Calu3 (cell line): ENCODE measurements around the gene JAZF1. TPM values are rescaled to one million over a fixed set of nuclear protein-coding genes. Genes with fewer than 3 reads are reported as not detected.

Experiments
- BruUV-seq: library from RNA; stranded (reverse); fragments of 400-500 nt; replicated peaks from 2 replicates; lab custom pipeline; 2021; lab: Mats Ljungman, UMichigan
- CTCF ChIA-PET: fragments of 300-600 bp; sonication (Branson Sonifier 250); formaldehyde crosslinking; loops from one replicate; lab custom pipeline; 2022; ENCODE audit warnings: antibody characterized with exemption; lab: Charles Lee
- DNase-seq: peaks from one replicate; pipeline ENCODE4 v3.0.0; 2022
- H3K27ac Mint-ChIP-seq: one replicate; pipeline ENCODE4 v1.8.0; 2022; ENCODE audit warnings: mixed read lengths; ENCODE audit not compliant: unreplicated experiment
- H3K27me3 Mint-ChIP-seq: one replicate; pipeline ENCODE4 v1.8.0; 2022; ENCODE audit warnings: mixed read lengths; ENCODE audit not compliant: unreplicated experiment
- H3K36me3 Mint-ChIP-seq: one replicate; pipeline ENCODE4 v1.8.0; 2022; ENCODE audit warnings: mild to moderate bottlenecking, moderate library complexity, mixed read lengths; ENCODE audit not compliant: insufficient read depth, unreplicated experiment
- H3K4me1 Mint-ChIP-seq: one replicate; pipeline ENCODE4 v1.8.0; 2022; ENCODE audit warnings: mild to moderate bottlenecking, low read depth, mixed read lengths; ENCODE audit not compliant: unreplicated experiment
- H3K4me3 Mint-ChIP-seq: one replicate; pipeline ENCODE4 v1.8.0; 2022; ENCODE audit warnings: mild to moderate bottlenecking, low read depth, moderate library complexity, mixed read lengths; ENCODE audit not compliant: unreplicated experiment
- H3K9me3 Mint-ChIP-seq: one replicate; pipeline ENCODE4 v1.8.0; 2022; ENCODE audit warnings: low read depth, mixed read lengths; ENCODE audit not compliant: unreplicated experiment
- CTCF ChIP-seq: fragments of 200-600 bp; IDR thresholded peaks from one replicate; pipeline ENCODE4 v1.8.0; 2022; ENCODE audit warnings: antibody characterized with exemption; ENCODE audit not compliant: unreplicated experiment
- intact Hi-C: fragments of 100-400 bp; cut with micrococcal nuclease; formaldehyde crosslinking; loops from one replicate; pipeline ENCODE4 v1.10.0; 2022; ENCODE audit not compliant: unreplicated experiment
- total RNA-seq: library from RNA; stranded (reverse); gene quantifications from 2 replicates; pipeline ENCODE4 v1.2.3, GENCODE V29; 2022

JAZF1 gene
- total RNA-seq, 1 experiment from 2014 or later = 10.7 TPM

DNA sequence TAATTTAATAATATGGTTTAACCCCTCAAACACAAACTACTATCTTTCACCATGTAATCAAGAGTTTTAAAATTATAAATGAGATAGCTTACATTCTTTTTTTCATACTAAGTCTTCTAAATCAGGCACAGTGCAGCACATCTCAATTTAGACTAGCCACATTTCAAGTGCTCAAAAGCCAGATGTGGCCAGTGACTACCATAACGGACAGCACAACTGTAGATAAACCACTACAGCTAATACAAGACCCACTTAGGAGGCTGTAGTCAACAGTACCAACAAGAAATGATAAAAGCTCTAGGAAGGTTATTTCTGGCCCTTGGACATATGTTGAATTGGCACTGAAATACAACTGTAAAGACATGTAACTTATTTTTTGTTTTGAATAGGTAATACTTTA is 65.3 kb downstream of the JAZF1 start:
- no peak overlapping the region for H3K4me3 Mint-ChIP-seq
- no TSS peak for BruUV-seq
- no peaks in the 10 kb centered on the region for H3K27me3 Mint-ChIP-seq

DNA sequence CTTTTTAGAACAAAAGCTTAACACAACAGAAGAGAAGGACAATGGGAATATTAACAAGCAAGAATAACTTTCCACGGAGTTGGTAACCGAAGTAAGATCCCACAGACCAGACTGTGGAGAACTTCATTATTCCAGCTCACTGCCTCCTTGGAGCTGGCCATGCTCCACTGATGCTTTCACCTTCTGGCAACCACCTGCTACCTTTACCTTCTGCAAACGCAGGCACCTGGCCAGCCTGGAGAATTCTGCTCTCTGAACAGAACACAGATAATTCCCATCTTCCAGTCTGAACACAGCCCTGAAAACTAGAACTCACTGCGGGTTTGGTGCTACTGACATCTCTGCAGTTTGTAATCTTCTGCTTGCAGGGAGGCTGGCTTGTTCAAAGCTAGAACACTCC is 66.5 kb downstream of the JAZF1 start:
- H3K36me3 Mint-ChIP-seq = peaks cover 8% of the 10 kb centered on the region
- H3K27ac Mint-ChIP-seq = no peak overlapping the region
- no peak for TF ChIP-seq CTCF
- no peaks in the 10 kb centered on the region for H3K9me3 Mint-ChIP-seq
- no peak for DNase-seq
- no peaks in the 10 kb centered on the region for H3K27me3 Mint-ChIP-seq
- no TSS peak for BruUV-seq
- no peak overlapping the region for H3K4me3 Mint-ChIP-seq
- CTCF ChIA-PET = no interaction called here
- peaks cover 1% of the 10 kb centered on the region for H3K4me1 Mint-ChIP-seq
- intact Hi-C loops = no loop called here

More for the DNA sequence above, 65.3 kb downstream of the JAZF1 start:
- intact Hi-C loops = no loop called here
- no peak overlapping the region for H3K27ac Mint-ChIP-seq
- CTCF ChIA-PET = interaction anchor here (0.8 kb wide), 1 partner anchor 12 kb away, joined by 3 read pairs; no protein-coding TSS in a partner anchor
- H3K4me1 Mint-ChIP-seq = no peaks in the 10 kb centered on the region
- DNase-seq = no peak
- H3K9me3 Mint-ChIP-seq = no peaks in the 10 kb centered on the region
- H3K36me3 Mint-ChIP-seq = peaks cover 2% of the 10 kb centered on the region
- no peak for TF ChIP-seq CTCF

DNA sequence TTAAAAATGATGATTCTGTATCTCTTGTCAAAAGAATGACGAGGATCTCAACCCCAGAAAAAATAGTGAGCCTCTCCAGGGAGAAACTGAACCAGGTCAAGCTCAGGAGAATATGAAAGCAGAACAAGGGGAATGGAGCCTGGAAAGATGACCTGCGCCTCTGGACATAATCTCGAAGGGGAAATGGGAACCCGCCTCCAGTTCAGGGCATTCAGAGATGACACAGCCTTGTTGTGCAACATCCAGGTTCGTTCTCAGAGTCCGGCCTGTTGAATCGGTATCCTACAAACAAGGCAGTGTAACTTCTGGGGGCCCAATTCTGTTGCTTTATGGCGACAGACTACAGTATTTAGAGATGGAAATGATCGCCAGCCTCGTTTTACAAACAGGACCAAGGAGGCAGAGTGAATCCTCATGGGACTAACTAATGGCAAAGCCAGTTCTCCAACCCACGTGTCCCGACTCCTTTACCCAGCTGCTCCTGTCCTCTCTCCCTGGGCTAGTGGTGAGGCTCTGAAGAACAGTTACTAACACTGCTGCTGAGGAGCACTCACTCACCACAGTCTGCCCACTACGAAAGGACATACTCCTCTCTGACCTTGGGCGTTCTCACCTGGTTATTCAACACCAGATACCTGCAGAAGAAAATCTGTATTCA is 67.6 kb downstream of the JAZF1 start:
- Mint-ChIP-seq H3K4me3 (no peak overlapping the region), H3K9me3 (no peaks in the 10 kb centered on the region), H3K27me3 (no peaks in the 10 kb centered on the region), H3K36me3 (peaks cover 8% of the 10 kb centered on the region), H3K4me1 (peaks cover 12% of the 10 kb centered on the region), H3K27ac (no peak overlapping the region)
- no peak for DNase-seq
- TF ChIP-seq CTCF = no peak
- intact Hi-C loops = no loop called here
- no TSS peak for BruUV-seq
- CTCF ChIA-PET = interaction anchor here (0.6 kb wide), 1 partner anchor 23 kb away, joined by 3 read pairs; no protein-coding TSS in a partner anchor

DNA sequence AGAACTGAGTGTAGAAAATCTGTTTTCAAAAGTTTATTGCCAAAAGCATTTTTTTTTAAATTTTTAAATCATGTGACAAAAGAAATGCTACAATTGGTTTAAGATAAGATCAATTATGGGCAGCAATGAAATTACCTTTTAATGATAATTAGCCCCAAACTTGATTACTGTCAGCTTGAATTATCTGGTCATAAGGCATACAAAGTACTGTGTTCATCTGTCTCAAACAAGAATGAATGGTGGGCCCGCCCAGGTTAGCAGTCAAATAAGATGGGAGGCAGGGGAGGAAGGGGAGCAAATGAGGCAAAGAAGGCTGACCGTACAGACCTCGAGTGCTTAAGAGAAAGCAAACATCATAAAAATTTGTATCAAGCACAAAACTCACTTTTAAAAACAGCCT is 68.1 kb downstream of the JAZF1 start:
- H3K27me3 Mint-ChIP-seq = no peaks in the 10 kb centered on the region

More for the DNA sequence above, 68.1 kb downstream of the JAZF1 start:
- intact Hi-C loops = no loop called here
- no peak for TF ChIP-seq CTCF
- CTCF ChIA-PET = no interaction called here
- Mint-ChIP-seq H3K4me1 (peaks cover 17% of the 10 kb centered on the region), H3K4me3 (no peak overlapping the region), H3K9me3 (no peaks in the 10 kb centered on the region), H3K27ac (no peak overlapping the region), H3K36me3 (peaks cover 8% of the 10 kb centered on the region)
- BruUV-seq = no TSS peak
- no peak for DNase-seq
